GM21390 (cell line): ENCODE data around the gene BOC.

Experiments used
- ATAC-seq: cut with Tn5 transposase; IDR thresholded peaks from one replicate; pipeline ENCODE4 v1.9.1; 2021; ENCODE audit not compliant: unreplicated experiment

Gene BOC

GRCh38 chr3:113221721-113222257, 10.4 kb downstream of the BOC start:
- no peak for ATAC-seq

DNA sequence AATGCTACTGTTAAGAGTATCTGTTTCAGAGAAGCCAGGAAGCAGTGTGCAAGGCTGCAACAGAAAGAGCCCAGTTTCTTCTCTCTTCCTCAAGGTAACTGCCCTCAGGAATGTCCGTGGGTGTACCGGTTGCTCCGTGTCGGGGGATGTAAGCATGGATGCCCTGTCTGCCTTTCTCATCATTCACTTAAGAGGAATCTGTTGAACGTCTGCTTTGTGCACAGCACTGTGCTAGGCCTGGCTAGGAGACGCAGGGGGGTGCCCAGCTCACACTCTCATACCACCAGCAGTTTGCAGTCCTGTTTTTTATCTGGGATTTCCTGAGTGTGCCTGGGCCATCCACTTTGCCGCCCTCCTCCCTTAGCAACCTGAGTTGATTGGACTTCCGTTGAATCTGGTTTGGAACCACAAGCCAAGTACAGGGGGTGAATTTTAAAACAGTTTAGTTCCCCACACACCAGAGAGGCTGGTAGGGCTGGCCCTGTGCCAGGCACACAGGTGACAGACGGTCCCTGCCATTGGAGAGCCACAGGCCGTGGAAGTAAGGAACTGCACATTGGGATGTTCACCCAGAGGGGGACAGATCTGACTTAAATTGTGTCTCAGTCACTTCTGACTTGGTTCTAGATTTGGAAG, 11.2 kb downstream of the BOC start:
- no peak for ATAC-seq

- no peak for ATAC-seq
Measured at GRCh38 chr3:113223475-113224281, 12.3 kb downstream of the BOC start.

GRCh38 chr3:113225286-113225685, 13.9 kb downstream of the BOC start:
- no peak for ATAC-seq

DNA sequence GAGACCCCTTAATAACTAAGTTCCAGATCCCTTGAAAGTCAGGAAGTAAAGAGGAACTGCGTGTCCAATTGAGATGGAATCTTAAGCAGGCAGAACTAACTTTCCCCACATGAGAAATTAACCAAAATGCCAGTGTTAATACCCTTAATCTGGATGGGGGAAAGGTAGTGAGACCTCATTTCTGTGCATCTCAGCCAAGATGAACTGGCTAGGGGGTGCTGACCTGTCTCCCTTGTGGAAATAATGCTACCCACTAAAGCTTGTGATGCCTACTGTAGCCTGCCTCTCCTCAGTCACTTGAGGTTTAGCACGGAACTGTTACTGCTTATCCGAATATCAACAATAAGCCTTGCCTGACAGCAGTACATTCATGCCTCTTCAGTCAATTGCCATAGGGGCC, 15.1 kb downstream of the BOC start:
- ATAC-seq: no peak

DNA sequence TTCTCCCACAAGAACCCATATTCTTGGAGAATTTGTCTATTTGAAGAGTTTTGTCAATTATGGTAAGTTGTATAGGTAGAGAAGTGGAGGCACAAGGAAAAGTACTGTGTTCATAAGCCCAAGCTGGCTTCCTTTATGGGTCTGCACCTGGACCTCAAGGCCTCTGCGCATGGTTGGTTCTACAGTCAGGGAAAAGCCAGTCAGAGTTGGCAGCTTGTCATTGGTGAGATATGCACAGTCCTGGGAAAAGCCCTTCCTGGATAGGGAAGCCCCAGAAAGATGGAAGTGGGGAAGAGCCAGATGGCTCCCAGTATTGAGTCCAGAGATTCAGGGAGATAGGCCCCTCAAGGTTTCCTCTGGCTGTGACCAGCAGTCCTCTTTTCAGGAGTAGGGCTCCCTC, 15.8 kb downstream of the BOC start:
- no peak for ATAC-seq

DNA sequence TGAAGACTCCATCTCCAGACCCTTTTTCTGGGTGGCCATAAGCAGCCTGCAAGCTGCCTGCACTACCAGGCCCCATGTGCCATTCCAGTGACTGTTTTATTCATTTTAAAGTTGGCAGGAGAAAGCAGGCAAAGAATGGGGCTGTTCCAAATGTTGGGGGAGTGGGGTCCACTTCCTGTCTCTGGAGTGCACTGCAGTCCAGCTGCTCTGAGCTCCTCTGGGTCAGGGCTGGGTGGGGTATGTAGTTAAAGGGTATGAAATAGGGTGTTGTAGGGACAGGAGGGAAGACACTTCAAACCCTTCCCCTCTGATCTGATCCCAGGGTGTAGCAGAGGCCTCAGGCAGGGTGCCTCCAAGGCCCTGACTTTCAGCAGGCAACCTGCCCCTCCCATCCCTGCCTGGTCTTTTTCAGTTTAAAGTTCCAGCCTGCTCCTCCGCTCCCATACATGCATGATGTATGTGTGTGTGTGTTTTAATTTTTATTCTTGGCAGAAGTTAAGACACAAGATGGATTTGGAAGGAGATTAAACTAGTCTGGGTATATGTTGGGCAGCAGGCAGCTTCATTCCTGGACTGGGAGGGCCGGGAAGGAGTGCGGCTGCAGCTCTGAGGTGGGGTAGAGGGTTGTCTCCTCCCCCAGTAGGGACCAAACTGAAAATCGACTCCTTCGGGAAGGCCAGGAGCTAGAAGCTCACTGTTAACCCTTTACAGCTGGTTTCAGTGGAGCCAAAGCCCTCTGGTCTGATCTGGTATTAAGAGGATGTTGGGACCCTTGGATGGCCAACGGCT, 17.3 kb downstream of the BOC start:
- ATAC-seq: no peak

- ATAC-seq: no peak
Measured at GRCh38 chr3:113231391-113231790, 20.0 kb downstream of the BOC start.

DNA sequence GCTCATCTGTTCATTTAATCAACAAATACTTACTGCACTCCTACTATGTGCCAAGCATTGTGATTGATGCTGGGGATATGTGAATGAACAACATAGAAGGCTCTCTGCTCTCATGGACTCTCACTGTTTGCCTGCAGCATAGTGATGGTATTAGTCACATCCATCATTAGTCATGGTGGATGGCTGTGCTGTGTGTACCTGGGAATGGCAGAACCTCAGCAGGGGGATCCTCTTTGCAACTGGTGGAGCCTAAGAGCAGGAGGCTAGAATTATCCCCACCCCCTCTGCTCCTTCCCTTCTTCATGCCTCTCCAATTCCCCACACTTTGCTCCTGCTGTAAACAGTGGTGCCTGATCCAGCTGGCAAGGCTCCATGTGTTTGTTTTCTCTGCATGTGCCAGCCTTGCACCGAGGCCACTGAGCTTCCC, 20.5 kb downstream of the BOC start:
- no peak for ATAC-seq

DNA sequence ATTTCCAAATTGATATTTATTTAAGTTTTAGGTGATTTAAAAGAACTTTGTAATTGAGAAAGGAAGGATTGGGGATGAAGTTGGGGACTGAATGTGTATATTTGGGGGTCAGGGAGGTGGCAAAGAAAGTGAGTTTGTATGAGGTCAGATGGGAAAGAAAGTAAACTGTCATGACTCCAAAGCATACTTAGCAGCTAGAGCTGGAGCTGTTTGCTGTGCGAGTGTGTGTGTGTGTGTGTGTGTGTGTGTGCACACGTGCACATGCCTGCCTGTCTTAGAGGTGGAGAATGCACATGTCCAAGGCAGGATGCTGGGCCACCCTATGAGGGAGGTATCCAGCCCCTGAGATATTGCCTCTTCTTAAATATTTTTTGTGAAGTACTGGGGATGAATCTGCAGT, 21.0 kb downstream of the BOC start:
- no peak for ATAC-seq

DNA sequence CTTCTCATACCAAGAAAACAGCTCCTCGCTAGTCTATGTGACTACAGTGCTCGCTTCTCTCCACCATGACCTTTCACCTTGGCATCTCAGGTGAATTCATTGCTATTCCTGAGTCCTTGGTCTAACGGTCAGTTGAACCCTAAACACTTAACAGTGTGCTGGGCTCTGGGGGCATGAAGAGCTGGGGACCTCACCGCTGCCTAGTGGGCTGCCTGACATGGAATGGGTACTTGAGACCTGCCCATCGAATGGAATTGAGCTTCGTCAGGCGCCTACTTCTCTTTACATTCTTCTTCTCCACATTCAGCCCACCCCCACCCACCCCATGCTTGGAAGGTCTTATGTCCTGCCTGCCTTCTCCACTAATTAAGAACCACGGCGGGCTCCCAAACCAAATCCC, 22.1 kb downstream of the BOC start:
- no peak for ATAC-seq

DNA sequence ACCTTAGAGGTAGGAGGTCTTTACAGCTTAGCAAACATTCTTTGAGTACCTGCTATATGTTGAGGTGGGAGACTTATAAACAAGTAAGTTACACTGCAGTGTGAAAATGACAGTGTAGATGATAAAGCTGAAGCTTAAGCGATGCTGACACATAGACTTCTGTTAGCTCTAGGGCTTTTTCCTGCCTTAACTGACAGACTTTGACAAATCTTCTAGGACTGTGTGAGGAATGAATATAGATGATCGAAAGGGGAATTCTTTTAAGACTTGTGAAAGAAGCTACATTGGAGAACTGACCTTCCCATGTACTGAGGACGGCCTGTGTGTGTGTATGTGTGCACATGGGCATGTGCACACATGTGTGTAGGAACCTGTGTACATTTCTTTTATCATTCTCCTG, 22.7 kb downstream of the BOC start:
- no peak for ATAC-seq

GRCh38 chr3:113234688-113235260, 23.4 kb downstream of the BOC start:
- no peak for ATAC-seq

DNA sequence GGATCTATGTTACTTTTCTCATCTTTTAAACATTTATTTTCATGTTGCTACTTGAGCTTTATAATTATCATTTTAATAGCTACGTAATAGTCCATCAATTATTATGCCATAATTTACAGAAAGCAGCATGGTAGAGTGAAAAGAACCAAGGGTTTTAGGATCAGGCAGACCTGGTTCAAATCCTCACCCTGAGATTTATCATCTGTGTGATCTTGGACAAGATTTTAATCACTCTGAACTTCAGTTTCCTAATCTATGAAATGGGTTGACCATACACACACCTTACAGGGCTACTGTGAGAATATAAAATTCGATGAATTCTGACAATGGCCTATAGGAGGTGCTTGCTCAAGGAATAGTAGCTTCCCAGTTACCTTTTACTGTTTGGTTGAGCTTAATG, 27.1 kb downstream of the BOC start:
- ATAC-seq: no peak

DNA sequence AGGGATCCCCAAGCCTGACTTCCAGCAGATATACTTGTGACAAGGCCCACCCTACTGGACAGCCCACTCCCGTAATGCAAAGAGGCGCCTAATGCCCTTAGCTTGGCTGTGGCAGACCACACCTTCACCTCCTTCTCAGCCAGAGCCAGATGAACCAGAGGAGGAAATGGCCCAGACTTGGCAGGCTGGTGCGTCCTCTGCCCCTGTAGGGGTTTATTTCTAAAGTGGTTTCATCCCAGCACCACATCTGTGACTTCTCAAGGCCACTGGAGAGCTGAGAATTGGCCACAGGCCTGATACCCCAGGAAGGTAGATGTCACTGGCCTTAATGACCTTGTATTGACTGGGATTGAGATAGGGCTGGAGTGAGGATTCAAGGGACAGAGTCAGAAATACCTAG, 29.5 kb downstream of the BOC start:
- ATAC-seq: no peak

DNA sequence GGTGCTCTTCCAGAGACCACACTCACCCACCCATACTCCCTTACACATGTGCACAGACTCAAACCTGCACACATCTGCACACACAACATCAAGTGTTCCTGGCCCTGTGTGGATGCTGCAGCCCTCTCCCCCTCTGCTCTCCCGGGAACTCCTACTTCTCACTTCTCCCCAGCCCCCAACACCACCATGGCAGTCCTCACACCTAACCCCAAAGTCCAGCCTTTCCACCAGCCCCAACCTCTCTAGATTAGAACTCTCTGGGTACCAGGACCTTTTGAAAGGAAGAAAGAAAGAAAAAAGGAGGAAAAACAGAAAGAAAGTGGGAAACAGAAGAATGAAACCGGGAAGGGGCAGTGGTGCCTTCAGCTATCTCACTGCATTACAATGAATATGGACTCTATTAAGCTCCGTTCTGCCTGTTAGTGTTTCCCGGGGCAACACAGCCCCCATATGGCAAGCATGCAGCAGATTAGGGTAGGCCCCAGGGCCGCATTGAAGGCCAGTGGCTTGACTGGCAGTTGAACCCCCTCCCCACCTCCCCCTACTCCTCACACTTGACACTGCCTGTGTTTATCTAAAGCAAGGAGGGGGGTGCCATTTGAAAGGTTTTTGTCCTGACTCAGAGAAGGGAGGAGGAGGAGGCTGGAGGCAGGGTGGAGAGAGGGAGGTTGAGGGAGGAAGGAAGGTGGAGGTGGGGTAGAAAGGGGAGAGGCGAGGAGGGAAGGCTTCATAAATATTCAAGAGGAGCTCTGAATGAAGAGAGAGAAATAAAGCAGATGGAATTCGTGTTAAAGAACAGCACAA, 30.1 kb downstream of the BOC start:
- ATAC-seq: no peak

- no peak for ATAC-seq
Measured at GRCh38 chr3:113242096-113242581, 30.8 kb downstream of the BOC start.

GRCh38 chr3:113243071-113243470, 31.7 kb downstream of the BOC start:
- ATAC-seq: no peak

GRCh38 chr3:113243846-113244245, 32.5 kb downstream of the BOC start:
- ATAC-seq: no peak

- ATAC-seq: no peak
Measured at GRCh38 chr3:113245761-113246161, 34.4 kb downstream of the BOC start.
